Caco-2 (cell line): ENCODE results near the gene MPPED1. TPM values are rescaled to one million over a fixed set of nuclear protein-coding genes. Genes with fewer than 3 reads are reported as not detected.

Experiments used
- BruUV-seq: library from RNA; stranded (reverse); fragments of 400-500 nt; replicated peaks from 2 replicates; lab custom pipeline; 2021; lab: Mats Ljungman, UMichigan
- CTCF ChIA-PET: fragments of 300-600 bp; sonication (Branson Sonifier 250); formaldehyde crosslinking; loops from one replicate; lab custom pipeline; 2022; ENCODE audit warnings: antibody characterized with exemption; lab: Charles Lee
- POLR2A ChIA-PET: fragments of 300-600 bp; sonication (Branson Sonifier 250); formaldehyde crosslinking; loops from one replicate; lab custom pipeline; 2022; ENCODE audit warnings: antibody characterized with exemption; lab: Charles Lee
- DNase-seq, 2 experiments: peaks; one replicate each; pipeline versions ENCODE4 v3.0.0 to v3.0.0-alpha.2; 2020 to 2022
- H3K27me3 ChIP-seq: replicated peaks from 2 replicates; pipeline ENCODE4 v1.6.0; 2011; ENCODE audit warnings: low read length; ENCODE audit not compliant: control insufficient read depth, insufficient read depth
- H3K36me3 ChIP-seq: 2 replicates; pipeline ENCODE4 v1.5.1; 2011; ENCODE audit warnings: low read length; ENCODE audit not compliant: control insufficient read depth, insufficient read depth
- H3K4me1 ChIP-seq: fragments of 250-450 bp; sonication (Bioruptor Pico); 2 replicates; pipeline ENCODE4 v1.5.1; 2020; ENCODE audit warnings: mild to moderate bottlenecking
- H3K4me3 ChIP-seq: 2 replicates; pipeline ENCODE4 v1.5.1; 2011; ENCODE audit warnings: low read depth, mild to moderate bottlenecking, control low read depth, low read length
- H3K9me3 ChIP-seq: fragments of 250-450 bp; sonication (Bioruptor Pico); 2 replicates; pipeline ENCODE4 v1.5.1; 2020; ENCODE audit warnings: mild to moderate bottlenecking, moderate library complexity
- H3K27ac Mint-ChIP-seq: one replicate; pipeline ENCODE4 v1.8.0; 2022; ENCODE audit warnings: mixed read lengths; ENCODE audit not compliant: unreplicated experiment
- H3K27me3 Mint-ChIP-seq: one replicate; pipeline ENCODE4 v1.8.0; 2022; ENCODE audit warnings: mixed read lengths; ENCODE audit not compliant: insufficient read depth, unreplicated experiment
- H3K36me3 Mint-ChIP-seq: one replicate; pipeline ENCODE4 v1.8.0; 2022; ENCODE audit warnings: mild to moderate bottlenecking, mixed read lengths; ENCODE audit not compliant: insufficient read depth, unreplicated experiment
- H3K4me1 Mint-ChIP-seq: one replicate; pipeline ENCODE4 v1.8.0; 2022; ENCODE audit warnings: low read depth, mixed read lengths; ENCODE audit not compliant: unreplicated experiment
- H3K4me3 Mint-ChIP-seq: one replicate; pipeline ENCODE4 v1.8.0; 2022; ENCODE audit warnings: mild to moderate bottlenecking, moderate library complexity, mixed read lengths; ENCODE audit not compliant: unreplicated experiment
- H3K9me3 Mint-ChIP-seq: one replicate; pipeline ENCODE4 v1.8.0; 2022; ENCODE audit warnings: mixed read lengths; ENCODE audit not compliant: unreplicated experiment
- intact Hi-C: fragments of 100-400 bp; cut with micrococcal nuclease; formaldehyde crosslinking; loops from one replicate; pipeline ENCODE4 v1.10.0; 2022; ENCODE audit not compliant: unreplicated experiment
- total RNA-seq: library from RNA; stranded (reverse); gene quantifications from 2 replicates; pipeline ENCODE4 v1.2.3, GENCODE V29; 2022
- TF ChIP-seq, protein P1 (sequence below), 2 experiments: fragments of 200-600 bp in 1 of 2; IDR thresholded peaks; 1 replicate in 1 of 2; 2 replicates in 1 of 2; pipeline versions ENCODE4 v1.5.1 to v1.8.0; 2011 to 2022; ENCODE audit warnings: antibody characterized with exemption in 1 of 2, control low read depth in 1 of 2, inconsistent platforms in 1 of 2, low read depth in 1 of 2, low read length in 1 of 2, mild to moderate bottlenecking in 1 of 2, moderate library complexity in 1 of 2; ENCODE audit not compliant: insufficient read depth in 1 of 2, severe bottlenecking in 1 of 2, unreplicated experiment in 1 of 2

Gene MPPED1
- total RNA-seq, 1 experiment from 2014 or later: not detected

DNA sequence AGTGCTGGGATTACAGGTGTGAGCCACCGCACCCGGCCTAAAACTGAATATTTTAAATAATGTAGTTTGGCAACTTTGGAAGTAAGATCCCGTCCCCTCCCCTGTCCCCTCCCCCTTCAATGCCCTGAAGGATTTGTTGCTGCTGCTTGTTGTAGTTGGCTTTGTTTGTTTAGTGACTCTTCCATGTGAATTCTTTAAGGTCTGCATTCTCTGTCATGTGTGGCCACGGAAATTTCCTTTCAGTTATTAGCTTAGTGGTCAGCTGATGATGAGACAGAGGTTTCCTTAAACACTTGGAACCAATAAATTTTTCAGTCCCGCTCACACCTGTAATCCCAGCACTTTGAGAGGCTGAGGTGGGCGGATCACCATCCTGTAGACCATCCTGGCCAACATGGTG lies 109.9 kb downstream of the MPPED1 start:
- intact Hi-C loops: no loop called here
- no peaks in the 10 kb centered on the region for H3K4me1 ChIP-seq
- ChIA-PET CTCF (no interaction called here), POLR2A (no interaction called here)
- H3K36me3 Mint-ChIP-seq: no peaks in the 10 kb centered on the region
- H3K4me3 Mint-ChIP-seq: no peak overlapping the region
- no peaks in the 10 kb centered on the region for H3K4me1 Mint-ChIP-seq
- H3K9me3 Mint-ChIP-seq: no peaks in the 10 kb centered on the region
- no peaks in the 10 kb centered on the region for H3K27me3 ChIP-seq
- H3K4me3 ChIP-seq: no peak overlapping the region
- H3K27ac Mint-ChIP-seq: no peak overlapping the region
- peaks cover 16% of the 10 kb centered on the region for H3K27me3 Mint-ChIP-seq
- no peaks in the 10 kb centered on the region for H3K36me3 ChIP-seq
- no peak for DNase-seq
- H3K9me3 ChIP-seq: no peaks in the 10 kb centered on the region
- TF ChIP-seq, protein P1, sequence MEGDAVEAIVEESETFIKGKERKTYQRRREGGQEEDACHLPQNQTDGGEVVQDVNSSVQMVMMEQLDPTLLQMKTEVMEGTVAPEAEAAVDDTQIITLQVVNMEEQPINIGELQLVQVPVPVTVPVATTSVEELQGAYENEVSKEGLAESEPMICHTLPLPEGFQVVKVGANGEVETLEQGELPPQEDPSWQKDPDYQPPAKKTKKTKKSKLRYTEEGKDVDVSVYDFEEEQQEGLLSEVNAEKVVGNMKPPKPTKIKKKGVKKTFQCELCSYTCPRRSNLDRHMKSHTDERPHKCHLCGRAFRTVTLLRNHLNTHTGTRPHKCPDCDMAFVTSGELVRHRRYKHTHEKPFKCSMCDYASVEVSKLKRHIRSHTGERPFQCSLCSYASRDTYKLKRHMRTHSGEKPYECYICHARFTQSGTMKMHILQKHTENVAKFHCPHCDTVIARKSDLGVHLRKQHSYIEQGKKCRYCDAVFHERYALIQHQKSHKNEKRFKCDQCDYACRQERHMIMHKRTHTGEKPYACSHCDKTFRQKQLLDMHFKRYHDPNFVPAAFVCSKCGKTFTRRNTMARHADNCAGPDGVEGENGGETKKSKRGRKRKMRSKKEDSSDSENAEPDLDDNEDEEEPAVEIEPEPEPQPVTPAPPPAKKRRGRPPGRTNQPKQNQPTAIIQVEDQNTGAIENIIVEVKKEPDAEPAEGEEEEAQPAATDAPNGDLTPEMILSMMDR (IDR thresholded peaks at IDR 0.05; ENCODE audit: insufficient read depth in 1 of 2, low read depth in 1 of 2, low read length in 1 of 2, severe bottlenecking in 1 of 2, unreplicated experiment in 1 of 2): no peak
- no TSS peak for BruUV-seq

DNA sequence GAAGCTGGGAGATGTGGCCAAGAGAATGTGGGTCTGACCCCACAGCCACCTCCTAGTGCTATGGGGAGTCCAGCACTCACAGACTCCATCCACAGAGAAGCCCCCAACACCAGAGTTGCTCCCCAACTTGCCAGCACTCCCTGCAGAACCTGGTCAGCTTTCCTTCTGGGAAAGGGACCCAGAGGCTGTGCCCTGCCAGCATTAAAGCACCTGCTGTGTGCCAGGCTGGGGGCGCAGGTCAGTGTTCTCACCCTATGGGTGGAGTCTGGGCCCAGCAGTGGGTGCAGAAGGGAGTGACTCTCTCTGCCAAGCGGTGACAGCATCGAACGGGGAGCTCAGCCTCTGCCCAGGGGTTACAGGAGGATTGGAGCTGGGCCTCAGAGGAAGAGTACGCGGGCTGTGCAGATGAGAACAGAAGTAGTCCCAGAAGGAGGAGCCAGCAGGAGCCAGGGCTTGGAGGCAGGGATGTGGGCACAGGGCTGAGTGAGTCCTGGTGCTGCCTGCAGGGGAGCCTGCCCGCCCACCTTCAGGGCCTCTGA lies 114.4 kb downstream of the MPPED1 start:
- H3K4me1 ChIP-seq: no peaks in the 10 kb centered on the region
- no TSS peak for BruUV-seq
- no peaks in the 10 kb centered on the region for H3K36me3 Mint-ChIP-seq
- H3K27me3 ChIP-seq: no peaks in the 10 kb centered on the region; the same call in 1 of the 2 replicates
- intact Hi-C loops: no loop called here
- CTCF ChIA-PET: interaction anchor here (0.5 kb wide), 1 partner anchor 127 kb away, joined by 3 read pairs; no protein-coding TSS in a partner anchor
- H3K4me3 Mint-ChIP-seq: no peak overlapping the region
- no peak overlapping the region for H3K27ac Mint-ChIP-seq
- POLR2A ChIA-PET: no interaction called here
- peaks cover 8% of the 10 kb centered on the region for H3K27me3 Mint-ChIP-seq
- no peak for DNase-seq
- no peaks in the 10 kb centered on the region for H3K4me1 Mint-ChIP-seq
- H3K9me3 Mint-ChIP-seq: no peaks in the 10 kb centered on the region
- no peaks in the 10 kb centered on the region for H3K36me3 ChIP-seq
- H3K4me3 ChIP-seq: no peak overlapping the region
- TF ChIP-seq, protein P1 (IDR thresholded peaks at IDR 0.05; ENCODE audit: insufficient read depth in 1 of 2, low read depth in 1 of 2, low read length in 1 of 2, severe bottlenecking in 1 of 2, unreplicated experiment in 1 of 2): no peak
- H3K9me3 ChIP-seq: no peaks in the 10 kb centered on the region

DNA sequence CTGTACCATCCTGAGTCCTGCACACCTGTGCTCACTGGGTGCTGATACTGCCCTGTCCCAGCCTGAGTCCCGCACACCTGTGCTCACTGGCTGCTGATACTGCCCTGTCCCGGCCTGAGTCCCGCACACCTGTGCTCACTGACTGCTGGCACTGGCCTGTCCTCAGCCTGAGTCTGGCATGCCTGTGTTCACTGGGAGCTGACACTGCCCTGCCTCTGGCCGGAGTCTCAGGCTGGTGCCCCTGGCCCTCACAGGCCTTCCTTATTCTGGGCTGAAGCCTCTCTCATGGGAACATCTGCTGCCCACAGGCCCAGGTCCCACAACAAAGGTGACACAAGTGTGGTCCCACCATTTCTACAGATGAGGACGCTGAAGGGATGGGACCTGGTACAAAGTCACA lies 115.1 kb downstream of the MPPED1 start:
- no peak overlapping the region for H3K27ac Mint-ChIP-seq
- no peak overlapping the region for H3K4me3 Mint-ChIP-seq
- TF ChIP-seq, protein P1 (IDR thresholded peaks at IDR 0.05; ENCODE audit: insufficient read depth in 1 of 2, low read depth in 1 of 2, low read length in 1 of 2, severe bottlenecking in 1 of 2, unreplicated experiment in 1 of 2): no peak

More for the DNA sequence above, 115.1 kb downstream of the MPPED1 start:
- H3K27me3 ChIP-seq: no peaks in the 10 kb centered on the region; the same call in 1 of the 2 replicates
- intact Hi-C loops: no loop called here
- H3K9me3 ChIP-seq: no peaks in the 10 kb centered on the region
- H3K36me3 ChIP-seq: no peaks in the 10 kb centered on the region
- no peak for DNase-seq
- Mint-ChIP-seq H3K36me3 (no peaks in the 10 kb centered on the region), H3K4me1 (no peaks in the 10 kb centered on the region), H3K27me3 (peaks cover 8% of the 10 kb centered on the region), H3K9me3 (no peaks in the 10 kb centered on the region)
- BruUV-seq: no TSS peak
- H3K4me1 ChIP-seq: no peaks in the 10 kb centered on the region
- POLR2A ChIA-PET: no interaction called here
- CTCF ChIA-PET: interaction anchor here (0.5 kb wide), 1 partner anchor 128 kb away, joined by 3 read pairs; no protein-coding TSS in a partner anchor
- no peak overlapping the region for H3K4me3 ChIP-seq
